ENCODE data around the gene CACTIN.

GRCh38 chr19:3637621-3638020, 11.0 kb upstream of the CACTIN start:
- TF ChIP-seq CTCF (IDR thresholded peaks at IDR 0.05) (no peak), EP300 (IDR thresholded peaks at IDR 0.05) (no peak), POLR2A (IDR thresholded peaks at IDR 0.05) (no peak)

Measured in suprapubic skin (tissue), 3 donors.